BLaER1 (cell line): ENCODE data around the gene IGSF23.

Experiments
- H3K27ac ChIP-seq: shearing (Covaris generic); formaldehyde crosslinking; 2 replicates; pipeline ENCODE4 v1.8.1; 2022
- H3K27me3 ChIP-seq: shearing (Covaris generic); formaldehyde crosslinking; 2 replicates; pipeline ENCODE4 v1.8.1; 2022
- H3K36me3 ChIP-seq: shearing (Covaris generic); formaldehyde crosslinking; 2 replicates; pipeline ENCODE4 v1.8.1; 2022
- H3K4me1 ChIP-seq: shearing (Covaris generic); formaldehyde crosslinking; 2 replicates; pipeline ENCODE4 v1.8.1; 2022
- H3K4me2 ChIP-seq: shearing (Covaris generic); formaldehyde crosslinking; 2 replicates; pipeline ENCODE4 v1.8.1; 2022
- H3K4me3 ChIP-seq: shearing (Covaris generic); formaldehyde crosslinking; 2 replicates; pipeline ENCODE4 v1.8.1; 2022
- H3K9ac ChIP-seq: shearing (Covaris generic); formaldehyde crosslinking; 2 replicates; pipeline ENCODE4 v1.8.1; 2022
- H3K9me3 ChIP-seq: shearing (Covaris generic); formaldehyde crosslinking; 2 replicates; pipeline ENCODE4 v1.8.1; 2022
- H4K20me1 ChIP-seq: shearing (Covaris generic); formaldehyde crosslinking; 2 replicates; pipeline ENCODE4 v1.8.1; 2022
- Cebpa-rat ChIP-seq: shearing (Covaris generic); IDR thresholded peaks from 2 replicates; pipeline ENCODE4 v1.8.1; 2022

The IGSF23 gene

DNA sequence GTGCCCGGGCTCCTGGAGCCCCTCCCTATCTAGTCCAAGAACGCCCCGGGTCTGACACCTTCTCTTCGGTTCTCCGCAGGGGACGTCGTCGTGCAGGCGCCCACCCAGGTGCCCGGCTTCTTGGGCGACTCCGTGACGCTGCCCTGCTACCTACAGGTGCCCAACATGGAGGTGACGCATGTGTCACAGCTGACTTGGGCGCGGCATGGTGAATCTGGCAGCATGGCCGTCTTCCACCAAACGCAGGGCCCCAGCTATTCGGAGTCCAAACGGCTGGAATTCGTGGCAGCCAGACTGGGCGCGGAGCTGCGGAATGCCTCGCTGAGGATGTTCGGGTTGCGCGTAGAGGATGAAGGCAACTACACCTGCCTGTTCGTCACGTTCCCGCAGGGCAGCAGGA is 33.8 kb downstream of the IGSF23 start:
- no peak overlapping the region for H3K4me3 ChIP-seq
- H4K20me1 ChIP-seq = no peaks in the 10 kb centered on the region
- H3K4me2 ChIP-seq = no peak overlapping the region
- peaks cover 18% of the 10 kb centered on the region; the same call in 1 of the 2 replicates for H3K36me3 ChIP-seq
- H3K9ac ChIP-seq = no peak overlapping the region
- H3K4me1 ChIP-seq = no peaks in the 10 kb centered on the region
- no peaks in the 10 kb centered on the region for H3K9me3 ChIP-seq
- H3K27ac ChIP-seq = no peak overlapping the region
- no peak for TF ChIP-seq Cebpa-rat
- H3K27me3 ChIP-seq = no peaks in the 10 kb centered on the region

- peaks cover 23% of the 10 kb centered on the region; the same call in 1 of the 2 replicates for H3K36me3 ChIP-seq
- no peak overlapping the region for H3K4me2 ChIP-seq
- H3K9ac ChIP-seq = no peak overlapping the region
- no peaks in the 10 kb centered on the region for H3K9me3 ChIP-seq
- peaks cover 5% of the 10 kb centered on the region for H3K4me1 ChIP-seq
- H3K27ac ChIP-seq = no peak overlapping the region
- no peaks in the 10 kb centered on the region for H3K27me3 ChIP-seq
- H4K20me1 ChIP-seq = no peaks in the 10 kb centered on the region
- no peak overlapping the region for H3K4me3 ChIP-seq
- TF ChIP-seq Cebpa-rat = no peak
Measured at GRCh38 chr19:44648631-44649251, 35.4 kb downstream of the IGSF23 start.

DNA sequence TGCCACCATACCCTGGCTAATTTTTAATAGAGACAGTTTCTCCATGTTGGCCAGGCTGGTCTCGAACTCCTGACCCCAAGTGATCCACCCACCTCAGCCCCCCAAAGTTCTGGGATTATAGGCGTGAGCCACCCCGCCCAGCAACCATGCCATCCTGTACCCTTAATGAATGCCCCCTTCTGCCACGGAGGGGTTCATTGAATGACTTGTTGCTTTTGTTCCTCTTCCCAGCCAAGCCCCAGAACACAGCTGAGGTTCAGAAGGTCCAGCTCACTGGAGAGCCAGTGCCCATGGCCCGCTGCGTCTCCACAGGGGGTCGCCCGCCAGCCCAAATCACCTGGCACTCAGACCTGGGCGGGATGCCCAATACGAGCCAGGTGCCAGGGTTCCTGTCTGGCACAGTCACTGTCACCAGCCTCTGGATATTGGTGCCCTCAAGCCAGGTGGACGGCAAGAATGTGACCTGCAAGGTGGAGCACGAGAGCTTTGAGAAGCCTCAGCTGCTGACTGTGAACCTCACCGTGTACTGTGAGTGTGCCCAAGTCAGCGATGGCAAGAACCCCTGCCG is 36.3 kb downstream of the IGSF23 start:
- H3K27ac ChIP-seq = no peak overlapping the region
- no peak overlapping the region for H3K4me2 ChIP-seq
- H3K36me3 ChIP-seq = peaks cover 23% of the 10 kb centered on the region; the same call in 1 of the 2 replicates
- H3K27me3 ChIP-seq = no peaks in the 10 kb centered on the region
- H3K4me1 ChIP-seq = peaks cover 14% of the 10 kb centered on the region
- no peak for TF ChIP-seq Cebpa-rat
- H3K9me3 ChIP-seq = no peaks in the 10 kb centered on the region
- no peak overlapping the region for H3K9ac ChIP-seq
- no peaks in the 10 kb centered on the region for H4K20me1 ChIP-seq
- no peak overlapping the region for H3K4me3 ChIP-seq

DNA sequence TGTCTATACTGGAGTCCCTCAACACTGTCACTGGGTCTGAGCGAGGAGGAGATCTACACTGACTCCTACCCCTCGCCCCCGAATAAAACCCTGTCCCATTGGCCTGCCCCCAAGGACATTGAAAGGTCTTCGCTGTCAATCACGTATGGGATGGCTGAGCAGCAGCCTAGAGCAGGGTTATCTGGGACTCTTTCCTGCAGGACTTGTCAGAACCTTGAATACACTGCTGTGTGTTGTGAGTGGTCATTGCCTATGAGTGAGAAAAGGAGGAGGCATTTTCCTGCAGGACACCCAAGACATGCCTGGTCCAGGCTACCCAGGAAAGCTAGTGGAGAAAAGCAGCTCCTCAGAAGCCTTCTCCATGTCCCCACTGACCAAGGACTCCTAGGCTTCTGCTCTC is 40.0 kb downstream of the IGSF23 start:
- no peaks in the 10 kb centered on the region for H4K20me1 ChIP-seq
- H3K4me1 ChIP-seq = peaks cover 24% of the 10 kb centered on the region
- peak overlapping the region; percentile 72 for H3K27ac ChIP-seq
- H3K27me3 ChIP-seq = no peaks in the 10 kb centered on the region
- peaks cover 34% of the 10 kb centered on the region for H3K36me3 ChIP-seq
- no peak overlapping the region for H3K4me3 ChIP-seq
- 0 out of 2 replicates have a peak overlapping the region, but pooled peaks have one; percentile 15 for H3K9ac ChIP-seq
- peak overlapping the region; percentile 50; the same call in 1 of the 2 replicates for H3K4me2 ChIP-seq
- H3K9me3 ChIP-seq = no peaks in the 10 kb centered on the region
- no peak for TF ChIP-seq Cebpa-rat

DNA sequence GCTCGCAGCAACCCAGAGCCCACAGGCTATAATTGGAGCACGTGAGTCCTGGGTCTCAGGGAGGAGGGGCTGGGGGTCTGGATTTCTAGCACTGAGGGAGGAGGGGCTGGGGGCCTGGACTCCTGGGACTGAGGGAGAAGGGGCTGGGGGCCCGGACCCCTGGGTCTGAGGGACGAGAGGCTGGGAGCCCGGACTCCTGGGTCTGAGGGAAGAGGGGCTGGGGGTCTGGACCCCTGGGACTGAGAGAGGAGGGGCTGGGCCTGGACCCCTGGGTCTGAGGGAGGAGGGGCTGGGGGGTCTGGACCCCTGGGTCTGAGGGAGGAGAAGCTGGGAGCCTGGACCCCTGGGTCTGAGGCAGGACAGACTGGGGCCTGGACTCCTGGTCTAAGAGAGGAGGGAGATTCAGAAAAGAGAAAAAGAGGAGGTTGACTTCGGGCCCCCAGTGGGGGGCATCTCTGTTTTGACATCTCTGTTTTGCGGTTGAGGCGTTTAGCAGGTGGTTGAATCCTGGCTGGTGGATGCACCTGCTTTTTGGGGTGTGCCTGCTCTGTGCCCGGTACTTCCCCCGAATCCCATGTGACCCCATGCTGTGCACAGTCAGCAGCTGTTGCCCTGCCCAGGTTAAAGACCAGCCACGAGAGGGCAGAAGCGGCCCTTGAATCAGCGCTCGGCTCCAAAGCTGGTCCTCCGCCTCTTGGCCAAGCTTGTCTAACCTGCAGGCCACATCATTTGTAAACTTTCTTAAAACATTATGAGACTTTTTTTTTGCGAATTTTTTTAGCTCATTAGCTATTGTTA is 40.8 kb downstream of the IGSF23 start:
- Histone ChIP-seq H4K20me1 (no peaks in the 10 kb centered on the region), H3K36me3 (peaks cover 43% of the 10 kb centered on the region), H3K27ac (peak overlapping the region; percentile 72), H3K4me2 (peak overlapping the region; percentile 50), H3K27me3 (no peaks in the 10 kb centered on the region), H3K4me1 (peaks cover 24% of the 10 kb centered on the region), H3K4me3 (no peak overlapping the region), H3K9me3 (no peaks in the 10 kb centered on the region), H3K9ac (peak overlapping the region; percentile 53; the same call in 1 of the 2 replicates)
- TF ChIP-seq Cebpa-rat = no peak

GRCh38 chr19:44657211-44657921 is 44.0 kb downstream of the IGSF23 start:
- no peaks in the 10 kb centered on the region for H3K9me3 ChIP-seq
- peaks cover 49% of the 10 kb centered on the region for H3K36me3 ChIP-seq
- H4K20me1 ChIP-seq = no peaks in the 10 kb centered on the region
- H3K27me3 ChIP-seq = no peaks in the 10 kb centered on the region
- no peak overlapping the region for H3K9ac ChIP-seq
- no peak for TF ChIP-seq Cebpa-rat
- H3K4me1 ChIP-seq = peaks cover 24% of the 10 kb centered on the region
- H3K27ac ChIP-seq = no peak overlapping the region
- H3K4me2 ChIP-seq = no peak overlapping the region
- no peak overlapping the region for H3K4me3 ChIP-seq

DNA sequence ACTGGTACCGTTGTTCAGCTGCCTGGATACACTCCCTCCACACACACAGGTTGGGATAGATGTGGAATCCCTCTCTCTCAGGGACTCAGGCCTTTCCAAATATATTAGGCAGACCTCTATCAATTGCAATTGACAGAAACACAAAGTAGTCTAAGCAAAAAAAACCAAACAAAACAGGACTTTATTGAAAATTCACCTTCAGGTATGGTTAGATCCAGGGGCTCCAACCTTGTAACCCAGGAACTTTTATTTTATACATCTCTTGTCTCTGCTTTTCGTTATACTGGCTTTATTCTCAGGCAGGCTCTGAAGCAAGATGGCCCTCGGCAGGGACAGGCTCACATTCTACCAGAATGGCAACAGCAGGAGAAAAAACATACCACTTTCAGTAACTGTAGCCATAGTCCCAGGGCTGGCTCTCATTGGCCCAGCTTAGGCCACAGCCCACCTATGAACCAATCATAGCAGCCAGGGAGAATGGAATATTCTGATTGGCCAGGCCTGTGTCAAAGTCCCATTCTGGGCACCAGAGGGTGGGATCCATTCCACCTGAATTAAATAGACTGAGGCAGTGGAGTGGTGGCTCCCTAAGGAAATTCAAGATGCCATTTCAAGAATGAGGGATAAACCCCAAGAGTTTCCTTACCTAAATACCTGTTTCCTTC is 44.8 kb downstream of the IGSF23 start:
- TF ChIP-seq Cebpa-rat = no peak
- peaks cover 24% of the 10 kb centered on the region for H3K4me1 ChIP-seq
- H3K4me2 ChIP-seq = no peak overlapping the region
- H3K9me3 ChIP-seq = no peaks in the 10 kb centered on the region
- H4K20me1 ChIP-seq = no peaks in the 10 kb centered on the region
- H3K36me3 ChIP-seq = peaks cover 54% of the 10 kb centered on the region
- no peak overlapping the region for H3K4me3 ChIP-seq
- no peak overlapping the region for H3K9ac ChIP-seq
- no peak overlapping the region for H3K27ac ChIP-seq
- H3K27me3 ChIP-seq = no peaks in the 10 kb centered on the region

DNA sequence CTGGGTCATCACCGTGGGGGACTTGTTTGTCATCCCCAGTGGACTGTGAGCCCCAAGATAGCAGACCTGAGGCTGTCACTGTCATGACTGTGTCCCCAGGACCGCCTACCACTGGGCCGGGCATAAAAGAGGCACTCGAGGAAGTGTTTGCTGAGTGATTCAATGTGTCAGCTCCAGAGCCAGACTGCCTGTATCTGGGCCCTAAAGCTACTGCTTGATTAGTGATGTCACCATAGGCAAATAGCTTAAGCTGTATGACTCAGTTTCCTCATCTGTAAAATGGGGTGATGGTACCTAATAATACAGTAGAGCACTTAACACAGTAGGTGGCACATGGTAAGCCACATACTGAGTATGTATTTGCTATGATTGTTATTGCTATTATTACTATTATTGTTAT is 46.7 kb downstream of the IGSF23 start:
- peaks cover 49% of the 10 kb centered on the region for H3K36me3 ChIP-seq
- no peaks in the 10 kb centered on the region for H3K27me3 ChIP-seq
- no peaks in the 10 kb centered on the region for H3K9me3 ChIP-seq
- no peak overlapping the region for H3K9ac ChIP-seq
- H3K4me1 ChIP-seq = peaks cover 6% of the 10 kb centered on the region
- TF ChIP-seq Cebpa-rat = no peak
- no peak overlapping the region for H3K27ac ChIP-seq
- H3K4me3 ChIP-seq = no peak overlapping the region
- H4K20me1 ChIP-seq = no peaks in the 10 kb centered on the region
- no peak overlapping the region for H3K4me2 ChIP-seq

DNA sequence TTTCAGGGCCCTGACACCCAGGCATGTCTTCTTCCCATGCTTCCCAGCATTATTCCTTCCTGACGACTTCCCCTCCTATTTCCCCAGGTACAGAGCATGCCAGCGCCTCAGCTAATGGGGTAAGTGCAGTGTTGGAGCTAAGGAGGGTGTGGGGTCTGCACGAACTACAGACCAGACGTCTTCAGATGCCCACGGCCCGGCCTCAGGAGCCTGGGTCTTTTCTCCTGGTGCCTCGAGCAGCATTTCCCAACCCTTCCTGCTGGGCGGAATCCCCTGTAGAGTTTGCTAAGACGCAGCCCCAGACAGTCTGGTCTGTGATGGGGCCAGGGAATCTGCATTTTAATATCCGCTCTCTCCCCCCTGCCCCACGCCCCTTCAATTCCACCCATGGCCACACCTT is 47.8 kb downstream of the IGSF23 start:
- Histone ChIP-seq H3K9me3 (no peaks in the 10 kb centered on the region), H3K4me1 (0 out of 2 replicates have a peak, but pooled peaks cover 4% of the 10 kb centered on the region), H4K20me1 (no peaks in the 10 kb centered on the region), H3K4me2 (no peak overlapping the region), H3K27ac (no peak overlapping the region), H3K27me3 (no peaks in the 10 kb centered on the region), H3K9ac (no peak overlapping the region), H3K4me3 (no peak overlapping the region), H3K36me3 (peaks cover 47% of the 10 kb centered on the region)
- TF ChIP-seq Cebpa-rat = no peak
